Naive thymus-derived CD4-positive, alpha-beta T cell (primary cell): Measurements from ENCODE around the gene GANAB. TPM values are rescaled to one million over a fixed set of nuclear protein-coding genes. Genes with fewer than 3 reads are reported as not detected.

ENCODE experiments used
- ATAC-seq: fragments of 150-1000 bp; cut with Tn5 transposase; 2 replicates; pipeline ENCODE4 v1.10.0; 2021; ENCODE audit warnings: mild to moderate bottlenecking, moderate library complexity
- CTCF ChIA-PET: fragments of 350-600 bp; sonication (Branson Sonifier 250); formaldehyde crosslinking; loops from one replicate; lab custom pipeline; 2021; ENCODE audit warnings: antibody characterized with exemption; lab: Charles Lee
- POLR2A ChIA-PET: fragments of 350-600 bp; sonication (Branson Sonifier 250); formaldehyde crosslinking; loops from one replicate; lab custom pipeline; 2021; ENCODE audit warnings: antibody characterized with exemption, inconsistent platforms; lab: Charles Lee
- DNase-seq, 9 donors: peaks; one replicate each; pipeline versions ENCODE4 v3.0.0 to v3.0.0-alpha.2; 2020 to 2022; ENCODE audit warnings: mixed read lengths in 1 of 9
- H3K27ac ChIP-seq: one replicate; pipeline ENCODE4 v1.7.0; 2013; ENCODE audit warnings: mild to moderate bottlenecking, low read depth, low read length, moderate library complexity
- H3K27me3 ChIP-seq, 2 donors: one replicate each; pipeline ENCODE4 v1.7.0; 2013; ENCODE audit warnings: low read length in 2 of 2, mild to moderate bottlenecking in 2 of 2, moderate library complexity in 2 of 2; ENCODE audit not compliant: control insufficient read depth in 2 of 2, insufficient read depth in 2 of 2
- H3K36me3 ChIP-seq, 3 experiments: 1 replicate in 2 of 3; 2 replicates in 1 of 3; pipeline ENCODE4 v1.7.0; 2013; ENCODE audit warnings: low read length in 3 of 3, mild to moderate bottlenecking in 3 of 3, moderate library complexity in 1 of 3; ENCODE audit not compliant: insufficient read depth in 3 of 3, control insufficient read depth in 2 of 3
- H3K4me1 ChIP-seq, 2 donors: one replicate each; pipeline ENCODE4 v1.7.0; 2013; ENCODE audit warnings: low read length in 2 of 2, mild to moderate bottlenecking in 2 of 2, moderate library complexity in 1 of 2; ENCODE audit not compliant: control insufficient read depth in 2 of 2, insufficient read depth in 2 of 2
- H3K4me3 ChIP-seq: 2 replicates; pipeline ENCODE4 v1.7.0; 2013; ENCODE audit warnings: mild to moderate bottlenecking, low read length
- H3K9me3 ChIP-seq, 3 experiments: 1 replicate in 2 of 3; 2 replicates in 1 of 3; pipeline ENCODE4 v1.7.0; 2013; ENCODE audit warnings: low read length in 3 of 3; ENCODE audit not compliant: control insufficient read depth in 2 of 3
- H3K27ac Mint-ChIP-seq, 9 donors: one replicate each; pipeline ENCODE4 v1.8.0; 2020 to 2022; ENCODE audit warnings: mixed read lengths in 9 of 9, mild to moderate bottlenecking in 8 of 9, moderate library complexity in 5 of 9, inconsistent platforms in 2 of 9
- H3K27me3 Mint-ChIP-seq, 5 donors: one replicate each; pipeline ENCODE4 v1.8.0; 2021 to 2022; ENCODE audit warnings: mixed read lengths in 5 of 5, mild to moderate bottlenecking in 1 of 5
- H3K36me3 Mint-ChIP-seq, 5 donors: one replicate each; pipeline ENCODE4 v1.8.0; 2020 to 2022; ENCODE audit warnings: mixed read lengths in 5 of 5, mild to moderate bottlenecking in 3 of 5, inconsistent platforms in 1 of 5
- H3K4me1 Mint-ChIP-seq, 7 donors: one replicate each; pipeline ENCODE4 v1.8.0; 2020 to 2022; ENCODE audit warnings: mixed read lengths in 7 of 7, mild to moderate bottlenecking in 3 of 7, inconsistent platforms in 1 of 7
- H3K4me3 Mint-ChIP-seq, 10 donors: one replicate each; pipeline ENCODE4 v1.8.0; 2020 to 2022; ENCODE audit warnings: mild to moderate bottlenecking in 10 of 10, mixed read lengths in 10 of 10, moderate library complexity in 6 of 10, inconsistent platforms in 2 of 10
- H3K9me3 Mint-ChIP-seq, 11 donors: one replicate each; pipeline ENCODE4 v1.8.0; 2020 to 2022; ENCODE audit warnings: mixed read lengths in 11 of 11, mild to moderate bottlenecking in 4 of 11, inconsistent platforms in 1 of 11, moderate library complexity in 1 of 11
- intact Hi-C, 2 donors: fragments of 100-400 bp; cut with micrococcal nuclease; formaldehyde crosslinking; loops; one replicate each; pipeline ENCODE4 v1.15.1; 2023
- polyA plus RNA-seq, 2 donors: library from polyadenylated mRNA; unstranded; fragments of 300-500 nt; fragmentation: Illumina TruSeq; gene quantifications; one replicate each; pipeline ENCODE4 v1.2.3, GENCODE V29; 2021
- total RNA-seq, 6 experiments: library from RNA in 5 of 6; stranded (reverse) in 5 of 6; gene quantifications; 1 replicate in 5 of 6; 2 replicates in 1 of 6; pipeline ENCODE4 v1.2.3 and lab custom pipeline; 2021 to 2026

Gene GANAB
- total and polyA plus RNA-seq, 7 experiments from 2014 or later = 157 to 313 (median 217) TPM

DNA sequence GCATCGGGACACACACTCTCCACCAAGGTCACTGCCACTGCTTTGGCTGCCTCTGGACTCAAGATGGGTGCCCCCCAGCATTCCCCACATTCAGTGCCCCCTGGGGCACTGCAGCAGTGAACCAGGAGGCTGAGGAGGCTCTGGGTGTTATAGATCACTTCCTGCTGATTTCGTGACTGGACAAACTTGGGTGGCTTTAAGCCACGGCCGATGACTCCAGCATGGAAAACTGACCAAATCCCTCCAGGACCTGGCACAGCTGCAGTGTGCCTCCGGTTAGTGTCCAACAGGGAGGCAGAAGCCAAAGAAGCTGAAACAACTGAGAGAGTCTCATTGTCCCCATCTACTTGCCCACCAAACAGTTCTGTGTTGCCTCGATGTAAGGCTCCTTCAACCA is 1.2 kb upstream of the GANAB start:
- H3K4me3 Mint-ChIP-seq = peak overlapping the region in 1 of 10 donors; percentile 12
- ATAC-seq = no peak
- CTCF ChIA-PET = interaction anchor here (0.8 to 2.2 kb wide), 4 partner anchors 10 to 58 kb away, joined by 3 to 6 read pairs (median 4); partner anchors contain the start of genes EML3 and ROM1

DNA sequence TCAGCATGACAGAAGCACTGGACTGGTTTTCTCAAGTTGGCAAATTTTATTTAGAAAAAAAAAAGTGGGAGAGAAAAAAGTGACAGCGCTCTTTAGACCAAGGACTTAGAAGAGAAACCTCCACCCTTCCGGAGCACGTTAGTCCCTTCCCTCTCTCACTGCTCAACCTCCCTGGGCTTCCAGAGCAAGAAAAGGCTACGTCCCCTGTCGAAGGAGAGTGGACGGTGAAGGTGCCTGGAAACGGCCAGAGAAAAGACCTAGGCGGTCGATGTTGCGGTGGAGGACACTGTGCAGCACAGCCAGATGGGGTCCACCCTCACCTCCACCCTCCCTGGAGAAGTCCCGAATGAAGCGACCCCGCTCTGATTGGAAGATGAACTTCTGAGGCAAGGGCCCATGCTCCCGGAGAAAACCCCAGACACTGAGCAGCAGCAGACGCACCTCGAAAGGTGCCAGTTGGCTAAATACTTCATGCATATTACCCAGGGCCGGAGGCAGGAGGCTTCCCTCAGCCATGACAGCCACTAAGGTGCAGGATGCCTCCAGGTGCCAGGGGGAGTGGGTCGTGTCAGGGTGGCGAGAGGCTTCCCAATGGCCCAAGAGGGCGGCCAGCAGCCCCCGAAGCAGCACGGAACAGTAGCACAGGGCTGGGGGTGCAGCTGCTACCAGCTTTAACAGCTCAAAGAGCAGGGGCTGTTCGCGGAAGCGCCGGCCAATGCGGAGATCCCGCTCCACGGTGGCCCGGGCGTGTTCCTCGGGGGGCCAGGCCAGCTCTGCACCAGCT is 604 bp upstream of the GANAB start:
- Mint-ChIP-seq H3K4me1 (peaks cover 6 to 44% (median 36%) of the 10 kb centered on the region in 7 donors), H3K9me3 (no peaks in the 10 kb centered on the region), H3K27ac (peak overlapping the region; percentile 92 to 98 (median 96)), H3K36me3 (peaks cover 0 to 21% (median 0%) of the 10 kb centered on the region in 5 donors), H3K4me3 (peak overlapping the region; percentile 94 to 99 (median 98)), H3K27me3 (no peaks in the 10 kb centered on the region)
- ChIA-PET CTCF (interaction anchor here (1.0 to 2.2 kb wide), 3 partner anchors 8 to 34 kb away, joined by 4 to 6 read pairs (median 5); partner anchors contain the start of genes EML3 and ROM1), POLR2A (interaction anchor here (0.6 to 21.6 kb wide), 22 partner anchors 8 to 209 kb away, joined by 3 to 332 read pairs (median 6); partner anchors contain the start of genes B3GAT3, BSCL2, C11orf98 and CSKMT)
- DNase-seq = no peak
- H3K27me3 ChIP-seq = no peaks in the 10 kb centered on the region
- peak overlapping the region; percentile 97 for H3K27ac ChIP-seq
- peak overlapping the region; percentile 84 for H3K4me3 ChIP-seq
- no peak for ATAC-seq
- H3K4me1 ChIP-seq = peaks cover 13 to 28% of the 10 kb centered on the region in 2 donors
- H3K9me3 ChIP-seq = no peaks in the 10 kb centered on the region
- intact Hi-C loops = loop anchor here (1.0 to 2.0 kb wide), 11 partner anchors 18 to 80 kb away; partner anchors contain the start of genes C11orf98 (in 2 of the 2), CSKMT (in 2 of the 2), EML3 (in 2 of the 2) and HNRNPUL2 (in 2 of the 2)
- peaks cover 0 to 37% (median 4%) of the 10 kb centered on the region in 3 experiments for H3K36me3 ChIP-seq

More for the DNA sequence above, 1.2 kb upstream of the GANAB start:
- Histone ChIP-seq H3K36me3 (peaks cover 0 to 37% (median 4%) of the 10 kb centered on the region in 3 experiments), H3K27me3 (no peaks in the 10 kb centered on the region), H3K4me3 (no peak overlapping the region), H3K27ac (no peak overlapping the region), H3K4me1 (peaks cover 18 to 33% of the 10 kb centered on the region in 2 donors), H3K9me3 (no peaks in the 10 kb centered on the region)
- Mint-ChIP-seq H3K27ac (peak overlapping the region in 1 of 9 donors; percentile 48), H3K27me3 (no peaks in the 10 kb centered on the region), H3K36me3 (peaks cover 0 to 20% (median 0%) of the 10 kb centered on the region in 5 donors), H3K9me3 (no peaks in the 10 kb centered on the region), H3K4me1 (peaks cover 12 to 47% (median 42%) of the 10 kb centered on the region in 7 donors)
- POLR2A ChIA-PET = interaction anchor here (0.7 to 21.6 kb wide), 10 partner anchors 12 to 60 kb away, joined by 3 to 332 read pairs (median 18); partner anchors contain the start of genes BSCL2, C11orf98, CSKMT and GNG3
- DNase-seq = no peak
- intact Hi-C loops = loop anchor here in 1 of 2 donors (2.0 kb wide), 4 partner anchors 17 to 55 kb away; partner anchors contain the start of genes C11orf98, CSKMT, EML3 and MTA2

DNA sequence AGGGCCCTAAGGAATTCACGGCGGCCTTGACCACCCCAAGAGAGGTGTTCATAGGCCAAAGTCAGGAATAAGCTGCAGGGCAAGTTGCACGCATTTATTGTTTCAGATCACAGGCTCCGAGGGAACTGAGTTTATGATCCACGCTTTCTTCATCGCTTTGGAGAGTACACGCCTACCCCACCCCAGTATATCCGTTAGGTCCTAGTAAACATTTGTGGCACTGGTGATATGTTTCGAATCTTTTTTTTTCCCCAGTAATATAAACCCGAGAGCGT is 805 bp downstream of the GANAB start:
- peaks cover 0 to 23% (median 4%) of the 10 kb centered on the region in 5 donors for H3K36me3 Mint-ChIP-seq
- CTCF ChIA-PET = interaction anchor here (0.7 to 0.8 kb wide), 3 partner anchors 19 to 211 kb away, joined by 3 read pairs; partner anchors contain the start of genes C11orf98 and CSKMT
- Histone ChIP-seq H3K27ac (peak overlapping the region; percentile 97), H3K4me3 (peak overlapping the region; percentile 84), H3K27me3 (no peaks in the 10 kb centered on the region), H3K36me3 (peaks cover 0 to 37% (median 4%) of the 10 kb centered on the region in 3 experiments), H3K4me1 (peaks cover 6 to 30% of the 10 kb centered on the region in 2 donors), H3K9me3 (no peaks in the 10 kb centered on the region)
- DNase-seq = peak in 1 of 9 donors; percentile 23
- peaks cover 10 to 46% (median 40%) of the 10 kb centered on the region in 7 donors for H3K4me1 Mint-ChIP-seq
- POLR2A ChIA-PET = interaction anchor here (0.6 to 21.6 kb wide), 21 partner anchors 9 to 1622 kb away, joined by 3 to 332 read pairs (median 7); partner anchors contain the start of genes B3GAT3, BSCL2, C11orf98 and CSKMT
- peak overlapping the region; percentile 94 to 99 (median 98) for H3K4me3 Mint-ChIP-seq
- intact Hi-C loops = loop anchor here in 1 of 2 donors (1.0 kb wide), 1 partner anchor 8 kb away; the partner anchor contains the start of gene INTS5
- H3K27me3 Mint-ChIP-seq = no peaks in the 10 kb centered on the region
- no peak for ATAC-seq
- peak overlapping the region; percentile 92 to 98 (median 96) for H3K27ac Mint-ChIP-seq
- peaks cover 0 to 2% (median 0%) of the 10 kb centered on the region in 11 donors for H3K9me3 Mint-ChIP-seq

DNA sequence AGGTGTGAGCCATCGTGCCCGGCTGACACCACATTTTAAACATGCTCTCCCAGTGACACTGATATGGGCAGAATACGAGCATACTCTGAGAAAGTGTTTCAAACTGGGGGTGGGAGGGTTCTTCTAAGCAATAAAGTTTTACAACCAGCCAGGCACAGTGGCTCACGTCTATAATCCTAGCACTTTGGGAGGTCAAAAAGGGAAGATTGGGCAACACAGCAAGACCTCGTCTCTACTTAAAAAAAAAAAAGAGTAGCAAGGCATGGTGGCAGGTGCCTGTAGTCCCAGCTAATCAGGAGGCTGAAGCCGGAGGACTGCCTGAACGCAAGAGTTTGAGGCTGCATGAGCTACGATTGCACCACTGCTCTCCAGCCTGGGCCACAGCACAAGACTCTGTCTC is 2.2 kb downstream of the GANAB start:
- no peak overlapping the region for H3K27ac ChIP-seq
- H3K4me1 ChIP-seq = peaks cover 10 to 41% of the 10 kb centered on the region in 2 donors
- Mint-ChIP-seq H3K36me3 (peaks cover 4 to 28% (median 10%) of the 10 kb centered on the region in 5 donors), H3K9me3 (peaks cover 0 to 4% (median 0%) of the 10 kb centered on the region in 11 donors), H3K27ac (peak overlapping the region in 6 of 9 donors; percentile 42 to 75 (median 62)), H3K27me3 (no peaks in the 10 kb centered on the region), H3K4me3 (peak overlapping the region; percentile 7 to 99 (median 52)), H3K4me1 (peaks cover 18 to 54% (median 45%) of the 10 kb centered on the region in 7 donors)
- ATAC-seq (no peak), DNase-seq (no peak)
- no peak overlapping the region for H3K4me3 ChIP-seq
- intact Hi-C loops = no loop called here
- ChIA-PET POLR2A (interaction anchor here (0.6 to 21.6 kb wide), 15 partner anchors 9 to 1627 kb away, joined by 3 to 332 read pairs (median 7); partner anchors contain the start of genes B3GAT3, BSCL2, C11orf98 and CSKMT), CTCF (interaction anchor here (0.6 kb wide), 1 partner anchor 102 kb away, joined by 3 read pairs; no protein-coding TSS in a partner anchor)
- H3K27me3 ChIP-seq = no peaks in the 10 kb centered on the region
- H3K9me3 ChIP-seq = no peaks in the 10 kb centered on the region
- peaks cover 4 to 33% (median 5%) of the 10 kb centered on the region in 3 experiments for H3K36me3 ChIP-seq

DNA sequence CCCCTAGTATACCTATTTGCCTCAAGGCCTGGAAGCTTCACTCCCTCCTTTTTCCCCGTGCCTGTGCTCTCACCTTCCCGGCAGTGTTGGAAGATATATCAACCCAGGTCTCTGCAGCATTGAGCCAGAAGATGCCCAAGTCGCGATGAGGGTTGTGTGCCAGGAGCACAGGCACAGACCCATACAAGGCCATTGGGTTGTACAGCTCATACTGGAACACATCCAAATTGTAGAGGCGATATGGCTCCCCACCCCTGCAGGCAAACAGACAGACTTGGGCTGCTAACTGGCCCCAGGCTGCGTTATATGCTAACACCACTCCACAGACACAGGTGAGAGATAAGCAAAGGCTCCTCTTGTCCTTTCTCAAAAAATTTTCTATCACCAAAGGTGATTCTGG is 13.9 kb downstream of the GANAB start:
- CTCF ChIA-PET = no interaction called here

More for the DNA sequence above, 13.9 kb downstream of the GANAB start:
- H3K4me3 ChIP-seq = no peak overlapping the region
- H3K9me3 Mint-ChIP-seq = peaks cover 0 to 1% (median 0%) of the 10 kb centered on the region in 11 donors
- H3K4me1 Mint-ChIP-seq = peaks cover 16 to 41% (median 28%) of the 10 kb centered on the region in 7 donors
- peaks cover 0 to 14% of the 10 kb centered on the region in 2 donors for H3K4me1 ChIP-seq
- no peaks in the 10 kb centered on the region for H3K9me3 ChIP-seq
- intact Hi-C loops = no loop called here
- peaks cover 14 to 68% (median 45%) of the 10 kb centered on the region in 5 donors for H3K36me3 Mint-ChIP-seq
- no peak for ATAC-seq
- POLR2A ChIA-PET = interaction anchor here (1.0 to 21.6 kb wide), 5 partner anchors 14 to 209 kb away, joined by 3 to 332 read pairs (median 4); partner anchors contain the start of genes C11orf98, CSKMT, GANAB and INTS5
- peak overlapping the region in 8 of 9 donors; percentile 46 to 87 (median 64) for H3K27ac Mint-ChIP-seq
- H3K27ac ChIP-seq = peak overlapping the region; percentile 42
- no peaks in the 10 kb centered on the region for H3K27me3 Mint-ChIP-seq
- H3K4me3 Mint-ChIP-seq = no peak overlapping the region
- no peaks in the 10 kb centered on the region for H3K27me3 ChIP-seq
- H3K36me3 ChIP-seq = peaks cover 27 to 79% (median 55%) of the 10 kb centered on the region in 3 experiments
- no peak for DNase-seq
